ENCODE data around the gene ABCA13. TPM values are rescaled to one million over a fixed set of nuclear protein-coding genes. Genes with fewer than 3 reads are reported as not detected.

Gene ABCA13, protein sequence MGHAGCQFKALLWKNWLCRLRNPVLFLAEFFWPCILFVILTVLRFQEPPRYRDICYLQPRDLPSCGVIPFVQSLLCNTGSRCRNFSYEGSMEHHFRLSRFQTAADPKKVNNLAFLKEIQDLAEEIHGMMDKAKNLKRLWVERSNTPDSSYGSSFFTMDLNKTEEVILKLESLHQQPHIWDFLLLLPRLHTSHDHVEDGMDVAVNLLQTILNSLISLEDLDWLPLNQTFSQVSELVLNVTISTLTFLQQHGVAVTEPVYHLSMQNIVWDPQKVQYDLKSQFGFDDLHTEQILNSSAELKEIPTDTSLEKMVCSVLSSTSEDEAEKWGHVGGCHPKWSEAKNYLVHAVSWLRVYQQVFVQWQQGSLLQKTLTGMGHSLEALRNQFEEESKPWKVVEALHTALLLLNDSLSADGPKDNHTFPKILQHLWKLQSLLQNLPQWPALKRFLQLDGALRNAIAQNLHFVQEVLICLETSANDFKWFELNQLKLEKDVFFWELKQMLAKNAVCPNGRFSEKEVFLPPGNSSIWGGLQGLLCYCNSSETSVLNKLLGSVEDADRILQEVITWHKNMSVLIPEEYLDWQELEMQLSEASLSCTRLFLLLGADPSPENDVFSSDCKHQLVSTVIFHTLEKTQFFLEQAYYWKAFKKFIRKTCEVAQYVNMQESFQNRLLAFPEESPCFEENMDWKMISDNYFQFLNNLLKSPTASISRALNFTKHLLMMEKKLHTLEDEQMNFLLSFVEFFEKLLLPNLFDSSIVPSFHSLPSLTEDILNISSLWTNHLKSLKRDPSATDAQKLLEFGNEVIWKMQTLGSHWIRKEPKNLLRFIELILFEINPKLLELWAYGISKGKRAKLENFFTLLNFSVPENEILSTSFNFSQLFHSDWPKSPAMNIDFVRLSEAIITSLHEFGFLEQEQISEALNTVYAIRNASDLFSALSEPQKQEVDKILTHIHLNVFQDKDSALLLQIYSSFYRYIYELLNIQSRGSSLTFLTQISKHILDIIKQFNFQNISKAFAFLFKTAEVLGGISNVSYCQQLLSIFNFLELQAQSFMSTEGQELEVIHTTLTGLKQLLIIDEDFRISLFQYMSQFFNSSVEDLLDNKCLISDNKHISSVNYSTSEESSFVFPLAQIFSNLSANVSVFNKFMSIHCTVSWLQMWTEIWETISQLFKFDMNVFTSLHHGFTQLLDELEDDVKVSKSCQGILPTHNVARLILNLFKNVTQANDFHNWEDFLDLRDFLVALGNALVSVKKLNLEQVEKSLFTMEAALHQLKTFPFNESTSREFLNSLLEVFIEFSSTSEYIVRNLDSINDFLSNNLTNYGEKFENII (N-terminal part only)
- polyA plus RNA-seq (2011; rRNA removed) = 0.04 and 0.05 TPM in 2 replicates
- polyA minus RNA-seq (2011; rRNA and poly(A)+ RNA removed) = 0.05 and 0.22 TPM in 2 replicates

DNA sequence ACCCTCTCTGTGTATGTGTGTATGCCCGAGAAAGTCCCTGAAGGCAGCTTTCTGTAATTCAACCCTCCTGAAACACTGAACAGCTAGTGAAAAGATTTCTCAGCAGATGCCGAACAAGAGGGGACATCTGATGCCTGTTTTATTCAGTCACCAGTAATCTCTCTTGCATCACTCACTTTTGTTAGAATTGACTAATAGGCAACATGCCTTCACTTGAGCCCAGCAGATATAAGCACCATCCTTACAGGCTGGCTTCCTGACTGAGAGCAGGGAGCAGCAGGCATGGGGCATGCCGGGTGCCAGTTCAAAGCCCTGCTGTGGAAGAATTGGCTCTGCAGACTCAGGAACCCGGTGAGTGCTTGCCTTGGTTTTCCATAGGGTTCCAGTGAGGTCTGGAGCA, at the start of gene ABCA13:
ABCA13 (plus strand) TSS at position 257 of the 400 bp plus-strand sequence; CDS start at position 283, 26 bp downstream.
- TF ChIP-seq, protein P1, sequence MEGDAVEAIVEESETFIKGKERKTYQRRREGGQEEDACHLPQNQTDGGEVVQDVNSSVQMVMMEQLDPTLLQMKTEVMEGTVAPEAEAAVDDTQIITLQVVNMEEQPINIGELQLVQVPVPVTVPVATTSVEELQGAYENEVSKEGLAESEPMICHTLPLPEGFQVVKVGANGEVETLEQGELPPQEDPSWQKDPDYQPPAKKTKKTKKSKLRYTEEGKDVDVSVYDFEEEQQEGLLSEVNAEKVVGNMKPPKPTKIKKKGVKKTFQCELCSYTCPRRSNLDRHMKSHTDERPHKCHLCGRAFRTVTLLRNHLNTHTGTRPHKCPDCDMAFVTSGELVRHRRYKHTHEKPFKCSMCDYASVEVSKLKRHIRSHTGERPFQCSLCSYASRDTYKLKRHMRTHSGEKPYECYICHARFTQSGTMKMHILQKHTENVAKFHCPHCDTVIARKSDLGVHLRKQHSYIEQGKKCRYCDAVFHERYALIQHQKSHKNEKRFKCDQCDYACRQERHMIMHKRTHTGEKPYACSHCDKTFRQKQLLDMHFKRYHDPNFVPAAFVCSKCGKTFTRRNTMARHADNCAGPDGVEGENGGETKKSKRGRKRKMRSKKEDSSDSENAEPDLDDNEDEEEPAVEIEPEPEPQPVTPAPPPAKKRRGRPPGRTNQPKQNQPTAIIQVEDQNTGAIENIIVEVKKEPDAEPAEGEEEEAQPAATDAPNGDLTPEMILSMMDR (IDR thresholded peaks at IDR 0.05; ENCODE audit: low read depth, low read length) = no peak
- CTCF ChIA-PET = no interaction called here
- POLR2A ChIA-PET = no interaction called here

DNA sequence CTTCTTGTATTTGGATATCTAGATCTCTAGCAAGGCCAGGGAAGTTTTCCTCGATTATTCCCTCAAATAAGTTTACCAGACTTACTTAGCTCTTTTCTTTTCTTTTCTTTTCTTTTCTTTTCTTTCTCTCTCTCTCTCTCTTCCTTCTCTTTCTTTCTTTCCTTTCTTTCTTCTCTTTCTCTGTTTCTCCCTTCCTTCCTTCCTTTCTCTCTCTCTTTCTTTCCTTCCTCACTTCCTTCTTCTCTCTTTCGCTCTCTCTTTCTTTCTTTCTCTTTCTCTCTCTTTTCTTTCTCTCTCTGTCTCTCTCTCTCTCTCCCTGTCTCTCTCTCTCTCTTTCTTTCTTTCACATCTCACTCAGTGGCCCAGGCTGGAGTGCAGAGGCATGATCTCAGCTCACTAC, 45.2 kb upstream of the ABCA13 start:
- H3K27ac ChIP-seq (ENCODE audit: low read depth, low read length) = no peak overlapping the region
- ChIA-PET CTCF (interaction anchor here (0.6 kb wide), 1 partner anchor 47 kb away, joined by 3 read pairs; no protein-coding TSS in a partner anchor), POLR2A (no interaction called here)

More for the DNA sequence above, at the start of gene ABCA13:
- no peak for DNase-seq (ENCODE audit: low read depth, low spot score)
- no peaks in the 10 kb centered on the region for H3K27me3 ChIP-seq (ENCODE audit: control insufficient read depth, insufficient read depth, low read length)
- H3K9me3 ChIP-seq (ENCODE audit: control insufficient read depth, insufficient read depth, low read length) = no peaks in the 10 kb centered on the region
- H3K4me3 ChIP-seq (ENCODE audit: low read depth, low read length) = no peak within 1 kb of the TSS
- H3K27ac ChIP-seq (ENCODE audit: low read depth, low read length) = no peak within 1 kb of the TSS

DNA sequence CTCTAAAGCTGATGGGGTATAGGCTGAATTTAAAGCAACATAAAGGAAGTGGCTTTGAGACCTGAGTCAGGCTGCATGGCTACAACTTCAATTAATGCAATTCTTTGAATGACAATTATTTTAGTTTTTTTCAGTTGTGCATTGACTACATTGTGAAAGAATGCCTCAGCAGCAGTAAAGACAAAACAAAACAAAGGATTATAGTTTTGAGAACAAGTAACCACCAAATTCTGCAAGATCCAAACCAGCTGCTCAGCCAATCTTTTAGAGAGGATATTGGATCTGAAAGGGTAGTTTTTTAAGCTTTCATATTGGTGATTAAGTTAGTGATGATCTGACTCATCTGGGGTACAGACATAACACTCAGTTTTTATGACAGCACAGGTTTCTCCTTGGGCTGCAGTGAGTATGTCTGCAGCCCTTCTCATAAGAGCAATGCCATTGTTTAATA, 40.6 kb upstream of the ABCA13 start:
- H3K27ac ChIP-seq (ENCODE audit: low read depth, low read length) = no peak overlapping the region
- no peak overlapping the region for H3K4me3 ChIP-seq (ENCODE audit: low read depth, low read length)
- ChIA-PET CTCF (interaction anchor here (0.6 to 7.0 kb wide), 5 partner anchors 8 to 186 kb away, joined by 3 to 54 read pairs (median 6); no protein-coding TSS in a partner anchor), POLR2A (no interaction called here)
- TF ChIP-seq, protein P1 (IDR thresholded peaks at IDR 0.05; ENCODE audit: low read depth, low read length) = no peak
- DNase-seq (ENCODE audit: low read depth, low spot score) = no peak
- H3K27me3 ChIP-seq (ENCODE audit: control insufficient read depth, insufficient read depth, low read length) = no peaks in the 10 kb centered on the region
- no peaks in the 10 kb centered on the region; the same call in 1 of the 2 replicates for H3K9me3 ChIP-seq (ENCODE audit: control insufficient read depth, insufficient read depth, low read length)

More for the DNA sequence above, 45.2 kb upstream of the ABCA13 start:
- H3K27me3 ChIP-seq (ENCODE audit: control insufficient read depth, insufficient read depth, low read length) = no peaks in the 10 kb centered on the region
- H3K4me3 ChIP-seq (ENCODE audit: low read depth, low read length) = no peak overlapping the region
- H3K9me3 ChIP-seq (ENCODE audit: control insufficient read depth, insufficient read depth, low read length) = no peaks in the 10 kb centered on the region; the same call in 1 of the 2 replicates
- no peak for DNase-seq (ENCODE audit: low read depth, low spot score)
- TF ChIP-seq, protein P1 (IDR thresholded peaks at IDR 0.05; ENCODE audit: low read depth, low read length) = no peak

DNA sequence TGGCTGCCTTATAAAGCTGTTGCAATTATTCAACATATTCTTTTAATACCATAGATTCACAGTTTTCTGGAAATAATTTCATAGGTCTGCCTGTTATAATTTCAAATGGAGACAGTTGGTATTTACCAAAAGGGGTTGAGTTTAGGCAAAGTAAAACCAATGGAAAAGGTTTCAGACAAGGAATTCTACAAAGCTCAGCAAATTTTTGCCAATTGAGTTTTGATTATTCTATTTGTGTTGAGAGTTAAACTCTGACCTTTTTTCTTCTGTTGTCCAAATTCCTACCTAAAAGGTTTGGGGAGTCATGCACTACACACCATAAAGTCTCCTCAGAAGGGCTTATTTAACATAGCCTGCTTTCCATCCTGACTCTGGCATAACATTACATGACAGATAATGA, 38.5 kb upstream of the ABCA13 start:
- TF ChIP-seq, protein P1 (IDR thresholded peaks at IDR 0.05; ENCODE audit: low read depth, low read length) = no peak
- H3K27me3 ChIP-seq (ENCODE audit: control insufficient read depth, insufficient read depth, low read length) = no peaks in the 10 kb centered on the region
- CTCF ChIA-PET = interaction anchor here (1.0 to 7.0 kb wide), 2 partner anchors 22 to 23 kb away, joined by 5 to 54 read pairs; no protein-coding TSS in a partner anchor
- no peak for DNase-seq (ENCODE audit: low read depth, low spot score)
- POLR2A ChIA-PET = no interaction called here
- H3K27ac ChIP-seq (ENCODE audit: low read depth, low read length) = no peak overlapping the region
- H3K9me3 ChIP-seq (ENCODE audit: control insufficient read depth, insufficient read depth, low read length) = no peaks in the 10 kb centered on the region
- no peak overlapping the region for H3K4me3 ChIP-seq (ENCODE audit: low read depth, low read length)
